Hepatocyte (in vitro differentiated cells): ENCODE data around the gene ADAMTS20.

Source experiments
- CTCF ChIP-seq: fragments of 200-600 bp; sonication (generic); IDR thresholded peaks from 2 replicates; pipeline ENCODE4 v1.5.1; 2016; ENCODE audit warnings: antibody characterized with exemption, mild to moderate bottlenecking; ENCODE audit not compliant: poor library complexity
- EZH2phosphoT487 ChIP-seq: fragments of 200-600 bp; sonication (generic); IDR thresholded peaks from one replicate; pipeline ENCODE4 v1.6.1; 2018; ENCODE audit warnings: antibody characterized with exemption, mild to moderate bottlenecking, low read depth, moderate library complexity; ENCODE audit not compliant: unreplicated experiment, severe bottlenecking

- no peak for TF ChIP-seq CTCF
- TF ChIP-seq EZH2phosphoT487, result no peak
These were observed 28.6 kb upstream of the ADAMTS20 start for GRCh38 chr12:43580601-43581000.
